Progenitor cell of endocrine pancreas (in vitro differentiated cells): ENCODE measurements around the gene HOXC10. TPM values are rescaled to one million over a fixed set of nuclear protein-coding genes. Genes with fewer than 3 reads are reported as not detected.

ENCODE experiments used
- DNase-seq: peaks from one replicate; pipeline ENCODE4 v3.0.0; 2021; ENCODE audit warnings: low spot score; ENCODE audit not compliant: unreplicated experiment
- H3K27ac Mint-ChIP-seq: 2 replicates; pipeline ENCODE4 v1.8.0; 2021; ENCODE audit warnings: mild to moderate bottlenecking, moderate library complexity, mixed read lengths
- H3K27me3 Mint-ChIP-seq: 2 replicates; pipeline ENCODE4 v1.8.0; 2021; ENCODE audit warnings: mixed read lengths
- H3K36me3 Mint-ChIP-seq: 2 replicates; pipeline ENCODE4 v1.8.0; 2022; ENCODE audit warnings: mixed read lengths; ENCODE audit not compliant: insufficient read depth
- H3K4me1 Mint-ChIP-seq: 2 replicates; pipeline ENCODE4 v1.8.0; 2021; ENCODE audit warnings: low read depth, mixed read lengths
- H3K4me3 Mint-ChIP-seq: 2 replicates; pipeline ENCODE4 v1.8.0; 2021; ENCODE audit warnings: low read depth, mild to moderate bottlenecking, moderate library complexity, mixed read lengths
- H3K9me3 Mint-ChIP-seq: 2 replicates; pipeline ENCODE4 v1.8.0; 2021; ENCODE audit warnings: low read depth, mixed read lengths
- total RNA-seq: library from RNA; stranded (reverse); gene quantifications from 2 replicates; pipeline ENCODE4 v1.2.1, GENCODE V29; 2021
- TF ChIP-seq, protein P1 (sequence below): fragments of 200-600 bp; sonication (generic); IDR thresholded peaks from one replicate; pipeline ENCODE4 v1.5.0; 2021; ENCODE audit warnings: antibody characterized with exemption, mild to moderate bottlenecking; ENCODE audit not compliant: unreplicated experiment

HOXC10 gene
- total RNA-seq, 1 donor from 2014 or later: not detected

GRCh38 chr12:53995378-53996239 is 10.7 kb downstream of the HOXC10 start:
- TF ChIP-seq, protein P1, sequence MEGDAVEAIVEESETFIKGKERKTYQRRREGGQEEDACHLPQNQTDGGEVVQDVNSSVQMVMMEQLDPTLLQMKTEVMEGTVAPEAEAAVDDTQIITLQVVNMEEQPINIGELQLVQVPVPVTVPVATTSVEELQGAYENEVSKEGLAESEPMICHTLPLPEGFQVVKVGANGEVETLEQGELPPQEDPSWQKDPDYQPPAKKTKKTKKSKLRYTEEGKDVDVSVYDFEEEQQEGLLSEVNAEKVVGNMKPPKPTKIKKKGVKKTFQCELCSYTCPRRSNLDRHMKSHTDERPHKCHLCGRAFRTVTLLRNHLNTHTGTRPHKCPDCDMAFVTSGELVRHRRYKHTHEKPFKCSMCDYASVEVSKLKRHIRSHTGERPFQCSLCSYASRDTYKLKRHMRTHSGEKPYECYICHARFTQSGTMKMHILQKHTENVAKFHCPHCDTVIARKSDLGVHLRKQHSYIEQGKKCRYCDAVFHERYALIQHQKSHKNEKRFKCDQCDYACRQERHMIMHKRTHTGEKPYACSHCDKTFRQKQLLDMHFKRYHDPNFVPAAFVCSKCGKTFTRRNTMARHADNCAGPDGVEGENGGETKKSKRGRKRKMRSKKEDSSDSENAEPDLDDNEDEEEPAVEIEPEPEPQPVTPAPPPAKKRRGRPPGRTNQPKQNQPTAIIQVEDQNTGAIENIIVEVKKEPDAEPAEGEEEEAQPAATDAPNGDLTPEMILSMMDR: no peak
- Mint-ChIP-seq H3K4me3 (no peak overlapping the region), H3K4me1 (peaks cover 6% of the 10 kb centered on the region), H3K36me3 (no peaks in the 10 kb centered on the region), H3K27me3 (peaks cover 100% of the 10 kb centered on the region), H3K27ac (peak overlapping the region; percentile 81), H3K9me3 (no peaks in the 10 kb centered on the region)
- no peak for DNase-seq

DNA sequence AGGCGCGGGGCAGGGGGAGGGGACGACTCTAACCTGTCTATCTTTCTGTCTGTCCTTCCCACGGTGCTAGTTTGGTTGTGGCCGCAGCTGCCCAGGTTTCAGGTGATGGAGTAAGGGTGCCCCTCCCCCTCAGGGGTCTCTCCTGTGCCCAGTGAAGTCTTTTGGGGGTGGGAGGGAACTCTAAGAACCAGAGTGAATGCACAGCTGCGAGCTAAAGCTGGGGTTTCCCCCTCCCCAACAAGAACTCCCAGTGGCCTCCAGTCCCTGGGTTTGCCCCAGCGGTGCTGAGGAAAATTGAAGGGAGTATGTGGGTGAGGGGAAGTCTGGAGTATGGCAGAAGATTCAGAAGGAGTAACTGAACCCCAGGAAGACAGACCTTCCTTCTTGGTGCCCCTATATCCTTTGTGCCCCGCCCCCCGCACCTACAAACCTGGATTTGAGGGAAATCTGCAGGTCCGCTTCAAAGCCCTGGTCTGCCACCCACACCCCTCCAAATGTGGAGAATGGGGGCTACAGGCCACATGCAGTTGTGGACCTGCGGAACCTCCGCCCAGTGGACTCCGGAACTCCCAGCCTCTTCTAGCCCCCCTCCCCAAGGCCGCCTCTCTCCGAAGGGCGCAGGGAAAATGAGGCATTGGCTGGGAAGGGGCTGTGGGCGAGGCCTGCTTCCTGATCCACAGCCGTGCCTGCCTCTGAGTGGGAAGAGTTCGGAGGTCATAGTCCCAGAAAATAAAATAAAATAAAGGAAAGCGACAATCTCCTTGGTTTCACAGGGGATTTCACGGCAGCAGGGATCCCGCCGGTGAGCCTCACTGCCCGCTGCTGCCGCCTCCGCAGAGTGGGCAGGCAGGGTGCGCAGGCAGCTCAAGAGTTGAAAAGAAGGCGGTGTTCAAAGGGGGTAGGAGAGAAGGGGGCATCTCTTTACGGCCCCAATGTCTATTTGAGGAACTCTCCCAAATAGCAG is 11.6 kb downstream of the HOXC10 start:
- no peak for DNase-seq
- Mint-ChIP-seq H3K9me3 (no peaks in the 10 kb centered on the region), H3K27me3 (peaks cover 100% of the 10 kb centered on the region), H3K27ac (no peak overlapping the region), H3K36me3 (no peaks in the 10 kb centered on the region), H3K4me1 (peaks cover 6% of the 10 kb centered on the region), H3K4me3 (no peak overlapping the region)
- TF ChIP-seq, protein P1: peak; percentile 6

DNA sequence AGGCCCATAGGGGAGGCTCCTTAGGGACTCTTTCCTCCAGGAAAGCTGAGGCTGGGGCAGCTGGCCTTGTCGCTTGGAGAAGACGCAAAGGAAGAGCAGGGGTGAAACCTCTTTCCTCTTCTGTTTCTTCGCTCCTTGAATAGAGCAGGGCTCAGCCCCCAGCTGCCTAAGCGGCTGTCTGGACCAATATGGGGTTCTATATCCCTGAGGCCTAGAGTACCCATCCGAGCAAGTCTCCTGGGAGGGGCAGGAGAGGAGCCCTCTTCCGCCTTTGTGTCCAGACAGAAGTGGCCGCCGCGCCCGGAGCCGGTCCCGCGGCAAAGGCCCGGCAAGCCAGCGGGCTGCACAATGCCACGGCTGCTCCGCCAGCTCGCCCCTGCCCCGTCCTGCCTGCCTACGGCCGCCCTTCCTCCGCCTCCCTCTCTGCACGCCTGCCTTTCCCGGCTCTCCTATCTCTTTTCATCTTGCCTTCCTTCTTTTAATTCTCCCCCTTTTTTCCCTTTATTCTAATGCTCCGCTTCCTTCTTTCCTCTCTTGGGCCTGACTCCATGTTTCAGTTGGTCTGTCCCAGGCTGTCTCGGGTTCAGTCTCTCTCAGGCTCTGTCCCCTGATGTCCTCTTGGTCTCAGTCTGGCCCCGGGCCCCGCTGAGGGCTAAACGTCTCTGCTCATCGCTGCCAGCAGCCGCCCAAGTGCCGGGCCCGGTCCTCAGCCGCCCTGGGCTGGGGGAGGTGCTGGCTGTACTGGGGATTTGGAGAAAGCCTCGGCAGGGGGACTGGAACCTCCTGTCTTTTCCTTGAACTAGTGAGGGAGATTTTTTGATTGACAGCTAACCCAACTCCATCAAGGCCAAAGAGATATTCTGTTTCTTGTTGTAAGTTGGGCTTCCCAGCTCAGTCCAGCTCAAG is 12.5 kb downstream of the HOXC10 start:
- no peaks in the 10 kb centered on the region for H3K36me3 Mint-ChIP-seq
- H3K9me3 Mint-ChIP-seq: no peaks in the 10 kb centered on the region
- H3K27me3 Mint-ChIP-seq: peaks cover 100% of the 10 kb centered on the region
- DNase-seq: no peak
- TF ChIP-seq, protein P1: no peak
- no peak overlapping the region for H3K4me3 Mint-ChIP-seq
- H3K4me1 Mint-ChIP-seq: peaks cover 6% of the 10 kb centered on the region
- no peak overlapping the region for H3K27ac Mint-ChIP-seq

- Mint-ChIP-seq H3K27ac (no peak overlapping the region), H3K4me3 (no peak overlapping the region), H3K4me1 (peaks cover 6% of the 10 kb centered on the region), H3K36me3 (no peaks in the 10 kb centered on the region), H3K9me3 (no peaks in the 10 kb centered on the region), H3K27me3 (peaks cover 100% of the 10 kb centered on the region)
- DNase-seq: no peak
- TF ChIP-seq, protein P1: no peak
Observed at GRCh38 chr12:53998110-53998899, 13.4 kb downstream of the HOXC10 start.
